ENCODE results near the gene TPST1. TPM values are rescaled to one million over a fixed set of nuclear protein-coding genes. Genes with fewer than 3 reads are reported as not detected.

The TPST1 gene
- total RNA-seq, 2 experiments from 2014 or later: 1.9 to 2.6 TPM

GRCh38 chr7:66339141-66339540 lies 134.0 kb downstream of the TPST1 start:
- no peak for DNase-seq
- POLR2A ChIA-PET: no interaction called here
- intact Hi-C loops (cut with DNase I, micrococcal nuclease): no loop called here
- Mint-ChIP-seq H3K4me3 (no peak overlapping the region), H3K36me3 (ENCODE audit: low read depth) (peaks cover 14% of the 10 kb centered on the region), H3K27me3 (no peaks in the 10 kb centered on the region), H3K4me1 (ENCODE audit: low read depth) (no peaks in the 10 kb centered on the region), H3K27ac (no peak overlapping the region), H3K9me3 (peaks cover 24% of the 10 kb centered on the region)
- no peak for ATAC-seq (ENCODE audit: poor library complexity)
- H3K9me3 ChIP-seq (ENCODE audit: control insufficient read depth in 1 of 2, insufficient read depth in 1 of 2, low read length in 2 of 2): peaks cover 14 to 23% of the 10 kb centered on the region in 2 experiments
- H3K4me1 ChIP-seq (ENCODE audit: insufficient read depth, low read length): no peaks in the 10 kb centered on the region
- H3K27me3 ChIP-seq (ENCODE audit: control insufficient read depth in 1 of 2, insufficient read depth in 2 of 2, low read length in 2 of 2): peaks cover 0 to 4% of the 10 kb centered on the region in 2 experiments
- no peaks in the 10 kb centered on the region for H3K36me3 ChIP-seq (ENCODE audit: insufficient read depth, low read length)
- CTCF ChIA-PET: no interaction called here
- H3K4me3 ChIP-seq (ENCODE audit: low read length): no peak overlapping the region
- no peak for TF ChIP-seq CTCF (IDR thresholded peaks at IDR 0.05)
- H3K27ac ChIP-seq (ENCODE audit: low read depth in 1 of 2, low read length in 2 of 2): no peak overlapping the region

GRCh38 chr7:66344166-66344565 lies 139.0 kb downstream of the TPST1 start:
- no peak overlapping the region for H3K27ac ChIP-seq (ENCODE audit: low read depth in 1 of 2, low read length in 2 of 2)
- H3K4me3 ChIP-seq (ENCODE audit: low read length): no peak overlapping the region
- no peak overlapping the region for H3K4me3 Mint-ChIP-seq
- no peak for TF ChIP-seq CTCF (IDR thresholded peaks at IDR 0.05)
- H3K4me1 ChIP-seq (ENCODE audit: insufficient read depth, low read length): no peaks in the 10 kb centered on the region
- H3K27me3 Mint-ChIP-seq: peaks cover 6% of the 10 kb centered on the region
- no peaks in the 10 kb centered on the region for H3K36me3 ChIP-seq (ENCODE audit: insufficient read depth, low read length)
- H3K36me3 Mint-ChIP-seq (ENCODE audit: low read depth): no peaks in the 10 kb centered on the region
- H3K27ac Mint-ChIP-seq: no peak overlapping the region
- no peak for ATAC-seq (ENCODE audit: poor library complexity)
- ChIA-PET POLR2A (no interaction called here), CTCF (no interaction called here)
- H3K9me3 ChIP-seq (ENCODE audit: control insufficient read depth in 1 of 2, insufficient read depth in 1 of 2, low read length in 2 of 2): peaks cover 0 to 5% of the 10 kb centered on the region in 2 experiments
- H3K4me1 Mint-ChIP-seq (ENCODE audit: low read depth): no peaks in the 10 kb centered on the region
- H3K9me3 Mint-ChIP-seq: peaks cover 12% of the 10 kb centered on the region
- intact Hi-C loops (cut with DNase I, micrococcal nuclease): no loop called here
- no peaks in the 10 kb centered on the region for H3K27me3 ChIP-seq (ENCODE audit: control insufficient read depth in 1 of 2, insufficient read depth in 2 of 2, low read length in 2 of 2)
- no peak for DNase-seq

GRCh38 chr7:66348531-66348930 lies 143.4 kb downstream of the TPST1 start:
- peaks cover 7% of the 10 kb centered on the region for H3K9me3 Mint-ChIP-seq
- ATAC-seq (ENCODE audit: poor library complexity) (no peak), DNase-seq (no peak)
- no peaks in the 10 kb centered on the region for H3K4me1 Mint-ChIP-seq (ENCODE audit: low read depth)
- H3K4me1 ChIP-seq (ENCODE audit: insufficient read depth, low read length): no peaks in the 10 kb centered on the region
- intact Hi-C loops (cut with DNase I, micrococcal nuclease): no loop called here
- no peaks in the 10 kb centered on the region for H3K9me3 ChIP-seq (ENCODE audit: control insufficient read depth in 1 of 2, insufficient read depth in 1 of 2, low read length in 2 of 2)
- no peak overlapping the region for H3K27ac ChIP-seq (ENCODE audit: low read depth in 1 of 2, low read length in 2 of 2)
- H3K27ac Mint-ChIP-seq: no peak overlapping the region
- ChIA-PET CTCF (no interaction called here), POLR2A (no interaction called here)
- no peaks in the 10 kb centered on the region for H3K36me3 ChIP-seq (ENCODE audit: insufficient read depth, low read length)
- peaks cover 12% of the 10 kb centered on the region for H3K27me3 Mint-ChIP-seq
- no peaks in the 10 kb centered on the region for H3K27me3 ChIP-seq (ENCODE audit: control insufficient read depth in 1 of 2, insufficient read depth in 2 of 2, low read length in 2 of 2)
- no peak overlapping the region for H3K4me3 ChIP-seq (ENCODE audit: low read length)
- H3K4me3 Mint-ChIP-seq: no peak overlapping the region
- H3K36me3 Mint-ChIP-seq (ENCODE audit: low read depth): no peaks in the 10 kb centered on the region
- no peak for TF ChIP-seq CTCF (IDR thresholded peaks at IDR 0.05)

Data from CD4-positive, alpha-beta T cell (primary cell).